Upper lobe of left lung (tissue), 6 donors: Measurements from ENCODE around the gene PARVA. TPM values are rescaled to one million over a fixed set of nuclear protein-coding genes. Genes with fewer than 3 reads are reported as not detected.
A peak's percentile ranks its signal among the peaks of the same experiment; 100 is the strongest.

ENCODE experiments used
- ATAC-seq, 2 donors: fragments of 200-7000 bp; cut with Tn5 transposase; one replicate each; pipeline ENCODE4 v1.9.1; 2022; ENCODE audit warnings: mild to moderate bottlenecking in 2 of 2, moderate library complexity in 2 of 2; ENCODE audit not compliant: low FRiP score in 2 of 2
- DNase-seq, 2 donors: peaks; one replicate each; pipeline ENCODE4 v3.0.0-alpha.2; 2019 to 2020
- H3K27ac ChIP-seq, 4 donors: fragments of 200-600 bp; sonication (generic); one replicate each; pipeline ENCODE4 v1.5.1; 2016 to 2019
- H3K27me3 ChIP-seq, 4 donors: fragments of 200-600 bp; sonication (generic); one replicate each; pipeline ENCODE4 v1.5.1; 2017 to 2019
- H3K36me3 ChIP-seq, 4 donors: fragments of 200-600 bp; sonication (generic); one replicate each; pipeline ENCODE4 v1.5.1; 2016 to 2019
- H3K4me1 ChIP-seq, 4 donors: fragments of 200-600 bp; sonication (generic); one replicate each; pipeline ENCODE4 v1.5.1; 2018 to 2019
- H3K4me3 ChIP-seq, 4 donors: fragments of 200-600 bp; sonication (generic); one replicate each; pipeline ENCODE4 v1.5.1; 2017 to 2019; ENCODE audit warnings: mild to moderate bottlenecking in 2 of 4, moderate library complexity in 1 of 4
- H3K9me3 ChIP-seq, 4 donors: fragments of 200-600 bp; sonication (generic); one replicate each; pipeline ENCODE4 v1.5.1; 2018 to 2019
- CTCF ChIP-seq, 6 experiments: fragments of 450-650 bp in 4 of 6; fragments of 200-600 bp in 2 of 6; sonication (generic) in 2 of 6; IDR thresholded peaks; one replicate each; pipeline ENCODE4 v1.5.1; 2016 to 2019; ENCODE audit warnings: antibody characterized with exemption in 6 of 6
- EP300 ChIP-seq, 4 donors: sonication (generic); formaldehyde crosslinking; IDR thresholded peaks; one replicate each; pipeline ENCODE4 v1.5.1; 2017; ENCODE audit warnings: antibody characterized with exemption in 4 of 4, control low read depth in 2 of 4
- POLR2A ChIP-seq, 4 donors: fragments of 450-650 bp; IDR thresholded peaks; one replicate each; pipeline ENCODE4 v1.5.1; 2016 to 2017; ENCODE audit warnings: antibody characterized with exemption in 4 of 4, mild to moderate bottlenecking in 2 of 4
- POLR2AphosphoS5 ChIP-seq, 2 donors: sonication (generic); formaldehyde crosslinking; IDR thresholded peaks; one replicate each; pipeline ENCODE4 v1.5.1; 2017; ENCODE audit warnings: antibody characterized with exemption in 2 of 2
- WGBS, 2 donors: methylation state at CpG; one replicate each; pipeline ENCODE4 v1.1.5; 2017 to 2018; 5-methylcytosine and 5-hydroxymethylcytosine counted together
- total RNA-seq, 6 donors: library from RNA; depleted of rRNA in 4 of 6; stranded (reverse); fragments of >200 nt in 4 of 6; gene quantifications; one replicate each; pipeline versions ENCODE4 v1.1.0 to v1.2.1, GENCODE V29; 2016 to 2021
- donor health status: DM: no; HTN: no; CAD: no; lungs with moderate emphysema.
- donor health status: DM: no; HTN: yes; CAD: no; lungs with severe emphysema.

Gene PARVA
- total RNA-seq, 6 donors from 2014 or later = 36.7 to 73.5 (median 58.0) TPM

- no peak for DNase-seq
- no peak for ATAC-seq
- Histone ChIP-seq H3K27ac (no peak overlapping the region), H3K4me3 (no peak overlapping the region), H3K9me3 (no peaks in the 10 kb centered on the region), H3K4me1 (peaks cover 0 to 6% (median 0%) of the 10 kb centered on the region in 4 donors), H3K27me3 (no peaks in the 10 kb centered on the region), H3K36me3 (peaks cover 0 to 9% (median 0%) of the 10 kb centered on the region in 4 donors)
- TF ChIP-seq CTCF (IDR thresholded peaks at IDR 0.05) = no peak
- no peak for TF ChIP-seq EP300 (IDR thresholded peaks at IDR 0.05)
- no peak for TF ChIP-seq POLR2AphosphoS5 (IDR thresholded peaks at IDR 0.05)
- TF ChIP-seq POLR2A (IDR thresholded peaks at IDR 0.05) = no peak
- 81 to 94% methylated on average over 3 of the region's 3 CpGs for WGBS, 2 donors
These were observed 157.9 kb downstream of the PARVA start for GRCh38 chr11:12535321-12535720.

- DNase-seq (no peak), ATAC-seq (no peak)
- Histone ChIP-seq H3K4me3 (no peak overlapping the region), H3K4me1 (peaks cover 0 to 11% (median 4%) of the 10 kb centered on the region in 4 donors), H3K27ac (no peak overlapping the region), H3K36me3 (peaks cover 0 to 5% (median 0%) of the 10 kb centered on the region in 4 donors), H3K27me3 (no peaks in the 10 kb centered on the region), H3K9me3 (no peaks in the 10 kb centered on the region)
- WGBS, 2 donors = 83 to 88% methylated on average over 6 of the region's 6 CpGs
- TF ChIP-seq EP300 (IDR thresholded peaks at IDR 0.05) (no peak), POLR2AphosphoS5 (IDR thresholded peaks at IDR 0.05) (no peak), CTCF (IDR thresholded peaks at IDR 0.05) (no peak), POLR2A (IDR thresholded peaks at IDR 0.05) (no peak)
These were observed 159.2 kb downstream of the PARVA start for GRCh38 chr11:12536566-12536965.

- DNase-seq (no peak), ATAC-seq (no peak)
- peaks cover 0 to 5% (median 0%) of the 10 kb centered on the region in 4 donors for H3K36me3 ChIP-seq
- peaks cover 0 to 11% (median 4%) of the 10 kb centered on the region in 4 donors for H3K4me1 ChIP-seq
- H3K27ac ChIP-seq = peak overlapping the region in 1 of 4 donors; percentile 30
- no peaks in the 10 kb centered on the region for H3K27me3 ChIP-seq
- TF ChIP-seq EP300 (IDR thresholded peaks at IDR 0.05) = no peak
- peak in 1 of 2 donors; percentile 41 for TF ChIP-seq POLR2AphosphoS5 (IDR thresholded peaks at IDR 0.05)
- H3K4me3 ChIP-seq = no peak overlapping the region
- H3K9me3 ChIP-seq = no peaks in the 10 kb centered on the region
- 72 to 85% methylated on average over 5 to 6 of the region's 6 CpGs for WGBS, 2 donors
These were observed 160.5 kb downstream of the PARVA start for GRCh38 chr11:12537778-12538401.

DNA sequence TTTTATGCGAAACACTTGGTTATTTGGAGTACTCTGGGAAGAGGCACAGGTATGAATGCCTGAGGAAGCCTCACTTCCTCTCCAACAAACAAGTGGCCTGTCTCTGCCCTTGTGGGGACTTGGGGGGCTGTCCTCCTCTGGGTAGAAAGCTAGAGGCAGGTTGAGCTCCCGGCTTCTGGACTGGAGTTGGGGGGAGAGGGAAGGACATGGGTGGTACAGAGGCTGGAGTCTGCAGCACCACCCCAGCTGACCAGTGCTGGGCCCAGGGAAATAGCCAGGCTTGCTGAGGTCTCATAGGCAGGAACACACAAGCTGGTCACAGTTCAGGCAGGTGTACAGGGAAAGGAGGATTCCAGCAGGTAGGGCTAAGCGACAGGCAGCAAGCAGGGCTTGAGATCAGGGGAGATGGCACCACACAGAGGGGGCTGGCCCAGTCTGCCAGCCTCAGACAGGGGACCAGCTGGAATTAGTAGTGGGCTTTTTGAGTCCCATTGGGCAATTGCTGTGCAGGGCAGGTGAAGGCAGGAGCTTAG lies 161.6 kb downstream of the PARVA start:
- no peak overlapping the region for H3K4me3 ChIP-seq
- H3K9me3 ChIP-seq = no peaks in the 10 kb centered on the region
- H3K36me3 ChIP-seq = no peaks in the 10 kb centered on the region
- ATAC-seq = no peak
- H3K27me3 ChIP-seq = no peaks in the 10 kb centered on the region
- DNase-seq = no peak
- WGBS, 2 donors = 89 to 93% methylated on average over 2 to 3 of the region's 3 CpGs
- H3K27ac ChIP-seq = peak overlapping the region in 1 of 4 donors; percentile 57
- peaks cover 0 to 11% (median 7%) of the 10 kb centered on the region in 4 donors for H3K4me1 ChIP-seq
- no peak for TF ChIP-seq EP300 (IDR thresholded peaks at IDR 0.05)
- no peak for TF ChIP-seq POLR2AphosphoS5 (IDR thresholded peaks at IDR 0.05)
- TF ChIP-seq POLR2A (IDR thresholded peaks at IDR 0.05) = no peak
- no peak for TF ChIP-seq CTCF (IDR thresholded peaks at IDR 0.05)

DNA sequence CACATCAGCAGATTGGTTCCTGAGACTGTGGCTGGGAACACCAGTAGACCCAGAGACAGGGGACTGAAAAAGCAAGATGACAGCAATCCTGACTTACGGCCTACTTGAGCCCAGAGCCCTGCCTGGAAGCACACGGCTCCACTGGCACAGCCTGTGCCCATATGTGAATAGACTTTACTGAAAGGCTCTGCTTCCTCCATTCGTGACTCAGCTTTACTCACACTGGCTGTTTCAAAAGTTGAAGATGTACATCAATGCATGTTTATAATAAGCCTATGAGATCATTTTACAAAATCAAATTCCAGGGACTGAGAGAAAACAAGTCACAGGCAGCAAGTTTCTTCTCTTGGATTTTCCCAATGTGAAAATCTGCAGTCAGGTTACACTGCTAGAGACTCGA lies 162.2 kb downstream of the PARVA start:
- ATAC-seq = no peak

More for the DNA sequence above, 162.2 kb downstream of the PARVA start:
- peaks cover 0 to 14% (median 10%) of the 10 kb centered on the region in 4 donors for H3K4me1 ChIP-seq
- TF ChIP-seq POLR2A (IDR thresholded peaks at IDR 0.05) = no peak
- H3K27me3 ChIP-seq = no peaks in the 10 kb centered on the region
- H3K4me3 ChIP-seq = no peak overlapping the region
- H3K27ac ChIP-seq = peak overlapping the region in 1 of 4 donors; percentile 58
- H3K9me3 ChIP-seq = no peaks in the 10 kb centered on the region
- no peak for DNase-seq
- 86 to 89% methylated on average over 4 of the region's 4 CpGs for WGBS, 2 donors
- no peaks in the 10 kb centered on the region for H3K36me3 ChIP-seq
